ENCODE results near the gene SPEG.

The SPEG gene

GRCh38 chr2:219498280-219499057, 63.8 kb downstream of the SPEG start, which contains the start of gene GMPPA:
Gene GMPPA (plus strand): TSS chr2:219498891. CDS start chr2:219499976, 1,085 bp downstream.
- DNase-seq, result peak; percentile 94

- no peak for DNase-seq
Observed at GRCh38 chr2:219499058-219499307, 64.3 kb downstream of the SPEG start.

DNA sequence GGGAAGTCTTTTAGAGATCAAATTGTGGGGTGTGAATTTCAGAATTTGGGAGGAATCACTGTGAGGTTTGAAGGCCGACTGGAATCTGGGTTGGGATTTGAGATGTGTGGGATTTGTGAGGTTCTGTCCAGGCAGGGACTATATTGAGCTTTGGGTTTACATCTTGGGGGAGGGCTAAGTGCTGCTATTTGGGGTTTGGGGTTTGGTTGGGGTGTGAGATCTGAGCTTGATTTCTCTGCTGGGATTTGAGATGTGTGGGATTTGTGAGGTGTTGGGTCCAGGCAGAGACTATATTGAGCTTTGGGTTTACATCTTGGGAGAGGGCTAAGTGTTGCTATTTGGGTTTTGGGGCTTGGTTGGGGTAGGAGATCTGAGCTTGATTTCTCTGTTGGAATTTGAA, 64.9 kb downstream of the SPEG start:
- no peak for DNase-seq

- DNase-seq, result no peak
Observed at GRCh38 chr2:219500135-219500534, 65.5 kb downstream of the SPEG start.

GRCh38 chr2:219501849-219502248, 67.2 kb downstream of the SPEG start:
- DNase-seq, result no peak

DNA sequence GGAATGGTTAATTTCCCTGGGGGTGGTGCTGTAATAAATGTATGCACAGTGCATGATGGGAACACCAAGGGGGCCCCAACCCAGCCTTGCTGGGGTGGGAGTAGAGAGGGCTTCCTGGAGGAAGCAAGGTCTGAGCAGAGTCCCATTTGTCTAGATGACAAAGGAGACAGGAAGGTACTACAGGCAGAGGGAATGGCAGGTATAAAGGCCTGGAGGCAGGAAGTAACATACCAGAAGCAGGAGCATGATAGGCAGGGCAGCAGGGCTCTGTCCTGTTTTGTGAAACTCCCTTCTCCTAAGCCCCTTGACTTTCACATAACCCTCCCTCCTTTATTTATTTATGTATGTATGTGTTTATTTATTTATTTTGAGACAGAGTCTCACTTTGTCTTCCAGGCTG, 68.0 kb downstream of the SPEG start:
- no peak for DNase-seq

DNA sequence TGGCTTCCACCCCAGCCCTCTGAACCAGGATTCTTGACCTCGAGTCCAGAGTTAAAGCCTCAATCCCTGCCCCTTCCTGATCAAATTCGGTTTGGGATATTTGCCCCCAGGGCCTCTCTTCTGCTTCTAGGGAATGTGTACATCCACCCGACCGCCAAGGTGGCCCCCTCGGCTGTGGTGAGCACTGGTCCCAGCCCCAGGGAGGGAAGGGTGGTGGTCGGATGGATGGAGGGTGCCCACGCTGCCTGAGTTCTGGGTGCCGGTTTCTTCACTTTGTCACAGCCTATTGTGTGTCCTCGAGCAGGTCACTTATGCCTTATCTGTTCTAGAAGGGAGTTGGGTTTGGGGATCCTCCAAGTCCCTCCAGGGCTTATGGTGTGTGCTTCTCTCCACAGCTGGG, 70.9 kb downstream of the SPEG start:
- DNase-seq, result no peak

DNA sequence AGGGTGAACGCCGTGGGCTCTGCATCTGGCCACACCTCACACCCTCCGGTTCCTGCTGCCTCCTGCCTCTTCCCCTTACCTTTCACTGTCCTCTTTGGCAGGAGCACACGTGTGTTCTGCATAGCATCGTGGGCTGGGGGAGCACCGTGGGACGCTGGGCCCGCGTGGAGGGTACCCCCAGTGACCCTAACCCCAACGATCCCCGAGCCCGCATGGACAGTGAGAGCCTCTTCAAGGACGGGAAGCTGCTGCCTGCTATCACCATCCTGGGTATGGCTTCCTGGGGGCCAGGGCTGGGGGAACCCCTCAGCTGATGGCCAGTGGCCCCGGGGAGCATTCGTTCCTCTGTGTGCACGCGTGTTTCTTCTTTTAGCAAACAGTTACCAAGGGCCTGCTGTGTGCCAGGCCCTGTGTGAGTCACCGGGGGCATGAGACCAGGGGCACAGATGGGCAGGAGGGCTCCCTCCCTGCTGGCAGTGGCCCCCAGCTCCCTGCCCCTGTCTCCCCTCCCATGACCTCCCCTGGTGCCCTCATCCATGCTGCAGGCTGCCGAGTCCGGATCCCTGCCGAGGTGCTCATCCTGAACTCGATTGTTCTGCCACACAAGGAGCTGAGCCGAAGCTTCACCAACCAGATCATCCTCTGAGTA, 71.6 kb downstream of the SPEG start:
- no peak for DNase-seq

DNA sequence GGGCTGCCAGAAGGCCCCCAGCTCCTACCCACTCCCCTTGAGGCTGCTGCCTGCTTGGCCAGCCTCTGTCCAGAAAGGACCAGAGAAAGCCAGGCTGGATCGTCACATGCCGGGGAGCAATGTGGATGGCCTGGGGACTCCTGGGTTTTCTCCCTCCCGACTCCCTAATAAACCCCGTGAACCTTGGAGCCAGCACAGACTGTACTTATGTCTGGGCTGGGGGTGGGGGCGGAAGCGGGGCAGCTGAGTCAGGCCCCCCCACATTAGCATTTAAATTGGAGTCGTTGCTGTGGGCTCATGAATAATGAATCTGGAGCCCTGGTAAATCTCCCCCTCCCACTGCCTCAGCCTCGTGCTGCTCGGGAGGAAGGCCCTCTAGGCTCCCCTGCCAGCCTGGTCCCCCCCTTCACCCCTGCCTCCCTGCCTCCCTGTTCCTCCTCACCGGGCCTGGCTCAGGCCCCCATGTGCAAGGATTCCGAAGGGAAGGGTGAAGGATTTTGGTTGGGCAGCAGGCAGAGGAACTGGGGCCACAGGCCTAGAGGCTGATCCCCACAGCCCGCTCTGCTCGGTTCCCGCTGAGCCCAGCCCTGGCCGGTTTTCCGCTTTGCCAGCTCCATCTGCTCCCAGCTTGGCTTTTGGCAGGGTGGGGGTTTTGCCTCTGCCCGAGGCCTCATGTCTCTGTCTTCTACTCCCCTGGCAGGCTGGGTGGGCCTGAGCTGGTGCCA, 72.3 kb downstream of the SPEG start:
- DNase-seq, result no peak

DNA sequence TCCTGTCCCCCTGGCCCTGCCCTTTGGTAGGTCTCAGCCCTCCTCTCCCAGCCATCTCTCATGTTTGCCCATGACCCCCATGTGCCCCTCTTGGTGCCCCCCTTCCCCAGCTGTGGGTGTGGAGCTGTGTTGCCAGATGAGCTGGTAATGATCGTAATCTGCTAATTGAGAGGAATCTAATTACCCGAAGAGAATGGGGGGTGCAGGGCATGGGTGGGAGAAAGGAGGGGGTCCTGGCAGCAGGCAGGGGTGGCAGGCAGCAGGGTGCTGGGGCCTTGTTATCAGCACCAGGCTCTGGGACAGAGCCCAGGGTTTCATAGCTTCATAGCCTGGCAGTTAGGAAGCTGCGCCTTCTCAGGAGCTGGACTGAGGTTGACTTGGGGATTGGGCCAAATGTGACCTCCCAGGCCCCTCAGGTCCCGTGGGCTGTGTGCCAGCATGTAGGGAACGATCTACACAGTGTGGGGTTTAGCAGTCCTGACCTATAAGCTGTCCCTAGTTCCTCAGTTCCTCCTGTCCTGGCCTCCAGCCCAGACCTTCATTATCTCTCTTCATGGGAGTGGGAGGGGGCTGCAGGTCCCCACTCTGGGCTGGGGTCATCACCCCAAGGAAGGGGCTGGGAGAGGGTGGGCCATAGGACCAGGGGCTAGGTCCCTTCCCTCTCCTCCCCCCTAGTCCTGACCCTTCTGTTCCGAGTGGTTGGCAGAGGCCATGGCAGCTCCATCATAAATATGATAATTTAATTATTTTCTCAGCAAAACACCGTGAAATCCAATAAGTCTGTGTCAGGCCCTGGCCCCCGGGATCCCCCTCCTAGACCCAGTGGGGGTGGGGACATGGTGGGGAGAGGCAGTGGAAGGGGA, 73.2 kb downstream of the SPEG start:
- no peak for DNase-seq

- no peak for DNase-seq
Observed at GRCh38 chr2:219508444-219508734, 73.7 kb downstream of the SPEG start.

GRCh38 chr2:219508971-219509779, 74.5 kb downstream of the SPEG start:
- DNase-seq, result no peak

DNA sequence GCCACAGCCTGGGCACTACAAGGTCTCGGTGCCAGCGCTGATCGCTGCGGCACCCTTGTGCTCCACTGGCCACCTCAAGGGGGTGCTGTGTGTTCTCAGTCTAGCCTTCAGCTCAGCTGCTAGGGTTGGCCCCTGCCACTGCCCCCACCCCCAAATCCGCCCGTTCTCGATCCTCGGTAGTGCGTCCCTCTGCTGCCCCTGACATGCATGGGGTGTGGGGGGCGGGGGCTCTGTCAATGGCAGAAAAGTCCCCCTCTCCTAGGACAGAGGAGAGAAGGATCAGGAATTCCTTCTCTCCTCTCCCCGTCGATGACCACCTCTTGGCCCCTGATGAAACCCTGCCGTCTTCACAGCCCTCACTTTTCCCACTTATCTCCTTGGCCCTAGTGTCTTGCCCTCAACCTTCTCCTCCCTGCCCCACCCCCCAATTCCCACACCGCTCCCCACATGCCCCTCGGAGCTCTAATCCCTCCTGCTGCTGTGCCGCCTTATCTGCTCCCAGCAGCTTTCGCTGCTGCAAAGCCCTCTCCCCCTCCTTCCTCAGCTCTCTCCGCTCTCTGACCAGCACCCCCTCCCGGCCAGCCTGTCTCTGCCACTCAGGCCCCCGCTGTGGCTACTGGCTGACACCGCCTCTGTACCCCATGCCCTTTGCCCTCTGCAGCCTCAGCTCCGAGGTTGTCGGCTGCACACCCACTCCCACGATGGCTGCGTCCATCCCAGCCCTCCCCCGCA, 75.3 kb downstream of the SPEG start:
- DNase-seq, result peak; percentile 49

GRCh38 chr2:219510512-219511135, 76.0 kb downstream of the SPEG start:
- no peak for DNase-seq

DNA sequence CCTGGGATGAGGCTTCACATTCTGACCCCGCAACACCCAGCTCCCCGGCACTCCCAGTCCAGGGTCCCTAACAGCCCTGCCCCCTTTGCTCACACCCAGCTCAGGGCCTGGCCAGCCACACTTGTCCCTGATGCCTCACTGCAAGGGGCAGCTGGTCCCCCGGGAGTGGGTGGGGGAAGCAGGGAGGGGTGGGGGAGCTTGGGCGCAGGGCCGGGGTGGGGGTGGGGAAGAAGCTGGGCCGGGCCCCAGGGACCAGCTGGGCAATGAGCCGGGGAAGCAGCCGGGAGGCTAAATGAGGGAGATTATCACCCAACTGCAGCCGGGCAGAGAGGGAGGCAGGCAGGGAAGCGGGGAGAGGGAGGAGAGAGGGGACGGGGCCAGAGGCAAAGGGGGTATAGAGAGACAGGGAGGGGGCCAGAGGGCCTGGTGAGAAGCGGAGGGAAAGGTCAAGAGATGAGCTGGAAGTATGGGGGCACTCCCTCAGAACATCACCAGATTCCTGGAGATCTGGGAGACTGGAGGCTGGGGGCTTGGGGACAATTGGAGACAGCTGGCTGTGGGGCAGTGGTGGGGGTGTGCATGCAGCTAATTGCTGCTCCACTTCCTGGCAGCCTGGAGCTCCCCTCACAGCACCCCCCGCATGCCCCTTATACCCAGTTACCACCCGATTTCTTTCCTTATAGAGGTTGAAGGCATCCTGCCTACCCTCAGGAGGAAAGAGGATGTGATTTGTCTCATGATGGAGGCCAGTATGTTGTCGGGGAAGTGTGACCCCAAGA, 77.1 kb downstream of the SPEG start:
- DNase-seq, result peak; percentile 38

DNA sequence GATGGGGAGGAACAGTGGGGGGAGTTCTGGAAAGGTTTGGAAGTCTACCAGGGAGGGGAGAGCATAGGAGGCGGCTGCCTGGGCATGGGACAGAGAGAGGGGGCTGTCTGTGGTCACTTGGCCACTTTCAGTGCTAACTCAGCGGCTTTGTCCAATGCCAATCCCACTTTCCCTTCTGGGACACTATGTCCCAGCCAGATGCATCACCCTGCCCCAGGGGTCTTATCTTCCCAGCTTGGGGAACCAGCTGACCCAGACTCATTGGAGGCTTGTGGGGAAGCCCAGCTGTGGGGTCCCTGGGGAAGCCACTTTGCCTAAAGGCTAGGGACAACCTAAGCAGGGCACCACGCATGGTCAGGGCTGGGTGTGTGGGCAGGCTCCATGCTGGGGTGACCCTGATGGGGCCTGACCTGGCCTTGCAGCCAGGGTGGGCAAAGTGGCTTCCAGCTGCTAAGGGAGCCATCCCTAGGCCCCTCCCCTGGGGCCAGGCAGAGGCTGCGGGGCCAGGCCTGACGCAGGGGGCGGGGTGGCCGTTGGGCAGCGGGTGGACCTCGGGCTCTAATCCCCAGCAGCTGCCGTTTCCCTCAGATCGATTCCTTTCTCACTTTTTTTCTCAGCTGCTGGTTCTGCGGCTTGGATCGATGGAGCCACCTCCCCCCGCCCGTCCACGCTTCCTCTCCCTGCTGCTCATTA, 78.0 kb downstream of the SPEG start:
- DNase-seq, result no peak

- DNase-seq, result no peak
Observed at GRCh38 chr2:219513787-219514186, 79.1 kb downstream of the SPEG start.

DNA sequence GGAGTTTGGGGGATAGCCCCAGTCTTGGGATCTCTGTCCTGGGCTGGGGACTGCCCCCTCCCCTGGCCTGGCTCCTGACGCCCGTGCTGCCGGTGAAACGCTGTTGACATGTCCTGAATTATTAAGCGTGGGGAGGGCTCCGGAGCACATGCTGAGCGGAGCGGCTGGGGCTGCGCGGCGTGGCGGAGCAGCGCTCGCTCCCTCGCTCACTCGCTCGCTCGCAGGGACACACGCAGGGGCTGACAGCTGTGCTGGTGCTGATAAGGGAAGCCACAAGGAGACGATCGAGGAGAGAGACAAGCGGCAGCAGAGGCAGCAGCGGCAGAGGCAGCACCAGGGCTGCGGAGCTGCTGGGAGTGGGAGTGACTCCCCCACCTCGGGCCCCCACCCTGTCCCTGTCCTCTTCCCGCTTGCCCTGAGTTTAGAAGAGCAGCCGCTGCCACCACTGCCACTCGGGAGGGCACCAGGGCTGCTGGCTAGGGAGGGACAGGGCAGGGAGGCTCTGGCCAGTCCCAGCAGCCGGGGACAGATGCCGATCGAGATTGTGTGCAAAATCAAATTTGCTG, 79.6 kb downstream of the SPEG start, which contains the start of gene ASIC4:
TSS of gene ASIC4 (plus strand) at position 287 of the 566 bp plus-strand sequence. CDS start at position 530, 243 bp downstream.
- no peak for DNase-seq

DNA sequence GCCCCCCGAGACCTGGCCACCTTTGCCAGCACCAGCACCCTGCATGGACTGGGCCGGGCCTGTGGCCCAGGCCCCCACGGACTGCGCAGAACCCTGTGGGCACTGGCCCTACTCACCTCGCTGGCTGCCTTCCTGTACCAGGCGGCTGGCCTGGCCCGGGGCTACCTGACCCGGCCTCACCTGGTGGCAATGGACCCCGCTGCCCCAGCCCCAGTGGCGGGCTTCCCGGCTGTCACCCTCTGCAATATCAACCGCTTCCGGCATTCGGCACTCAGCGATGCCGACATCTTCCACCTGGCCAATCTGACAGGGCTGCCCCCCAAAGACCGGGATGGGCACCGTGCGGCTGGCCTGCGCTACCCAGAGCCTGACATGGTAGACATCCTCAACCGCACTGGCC, 80.2 kb downstream of the SPEG start:
- no peak for DNase-seq

All from NCI-H1436 (cell line).